HCT116 (cell line): ENCODE measurements around the gene PLD4. TPM values are rescaled to one million over a fixed set of nuclear protein-coding genes. Genes with fewer than 3 reads are reported as not detected.
"Not testable (repeated sequence)": the region's sequence is repeated elsewhere in the genome, so short reads cannot be mapped to it uniquely, and the experiment has no call there.

Source experiments
- ATAC-seq: fragments of 200-7000 bp; cut with Tn5 transposase; 2 replicates; pipeline ENCODE4 v1.9.1; 2020; ENCODE audit warnings: mild to moderate bottlenecking, moderate library complexity
- BruUV-seq: library from RNA; stranded (reverse); fragments of 400-500 nt; replicated peaks from 2 replicates; lab custom pipeline; 2021; lab: Mats Ljungman, UMichigan
- CTCF ChIA-PET: fragments of 300-600 bp; sonication (Branson Sonifier 250); formaldehyde crosslinking; loops from one replicate; lab custom pipeline; 2021; ENCODE audit warnings: antibody characterized with exemption; lab: Charles Lee
- POLR2A ChIA-PET: fragments of 300-600, 350-600 bp; sonication (Branson Sonifier 250); formaldehyde crosslinking; loops from one replicate; lab custom pipeline; 2021; ENCODE audit warnings: antibody characterized with exemption; lab: Charles Lee
- RAD21 ChIA-PET, 2 experiments: fragments of 300-600 bp; sonication (Branson Sonifier 250); formaldehyde crosslinking; loops; one replicate each; lab custom pipeline; 2023; ENCODE audit warnings: low total read pairs in 2 of 2; ENCODE audit not compliant: uncharacterized antibody in 2 of 2, unreplicated experiment in 2 of 2, low non-redundant PET in 1 of 2; lab: Charles Lee
- DNase-seq: peaks from one replicate; pipeline ENCODE4 v3.0.0-alpha.2; 2010; ENCODE audit warnings: low read depth, low spot score
- H2AFZ ChIP-seq: fragments of 200-600 bp; shearing (Covaris generic), sonication (generic); 2 replicates; pipeline ENCODE4 v1.6.1; 2017; ENCODE audit warnings: low read depth, mixed run types, mixed read lengths, antibody characterized with exemption, low read length; ENCODE audit not compliant: poor library complexity, severe bottlenecking
- H3K27ac ChIP-seq: 2 replicates; pipeline ENCODE4 v1.5.1; 2012; ENCODE audit warnings: low read depth, low read length
- H3K27me3 ChIP-seq: fragments of 200-600 bp; sonication (generic); 2 replicates; pipeline ENCODE4 v1.6.1; 2016; ENCODE audit warnings: mixed run types, low read length, mixed read lengths; ENCODE audit not compliant: insufficient read depth
- H3K36me3 ChIP-seq, 2 experiments: fragments of 200-500 bp in 1 of 2; fragments of 200-600 bp in 1 of 2; sonication (Bioruptor generic) in 1 of 2; sonication (generic) in 1 of 2; 2 replicates each; pipeline versions ENCODE4 v1.5.1 to v1.6.1; 2014 to 2016; ENCODE audit warnings: low read length in 2 of 2, inconsistent platforms in 1 of 2, mixed read lengths in 1 of 2, mixed run types in 1 of 2; ENCODE audit not compliant: insufficient read depth in 2 of 2, control insufficient read depth in 1 of 2
- H3K4me1 ChIP-seq, 2 experiments: fragments of 200-600 bp in 1 of 2; sonication (generic) in 1 of 2; 2 replicates each; pipeline versions ENCODE4 v1.5.1 to v1.6.1; 2012 to 2017; ENCODE audit warnings: low read length in 2 of 2, inconsistent platforms in 1 of 2, mild to moderate bottlenecking in 1 of 2, mixed read lengths in 1 of 2, mixed run types in 1 of 2, moderate library complexity in 1 of 2; ENCODE audit not compliant: insufficient read depth in 2 of 2, control insufficient read depth in 1 of 2
- H3K4me2 ChIP-seq: fragments of 200-600 bp; sonication (generic); 2 replicates; pipeline ENCODE4 v1.6.1; 2017; ENCODE audit warnings: mixed run types, low read length, mixed read lengths
- H3K4me3 ChIP-seq, 2 experiments: fragments of 200-600 bp in 1 of 2; sonication (generic) in 1 of 2; replicated peaks in 1 of 2; 2 replicates each; pipeline ENCODE4 v1.5.1; 2011 to 2016; ENCODE audit warnings: low read length in 2 of 2, control low read depth in 1 of 2, low read depth in 1 of 2, mild to moderate bottlenecking in 1 of 2, mixed read lengths in 1 of 2, mixed run types in 1 of 2
- H3K79me2 ChIP-seq: fragments of 200-600 bp; sonication (generic); 2 replicates; pipeline ENCODE4 v1.6.1; 2017; ENCODE audit warnings: mild to moderate bottlenecking, mixed run types, low read length, moderate library complexity, mixed read lengths; ENCODE audit not compliant: insufficient read depth
- H3K9ac ChIP-seq: fragments of 200-600 bp; sonication (generic); 2 replicates; pipeline ENCODE4 v1.6.1; 2016; ENCODE audit warnings: low read length, mixed read lengths
- H3K9me2 ChIP-seq: fragments of 200-600 bp; sonication (generic), shearing (Covaris generic); 2 replicates; pipeline ENCODE4 v1.6.1; 2017; ENCODE audit warnings: mixed run types, mild to moderate bottlenecking, moderate library complexity; ENCODE audit not compliant: insufficient read depth
- H3K9me3 ChIP-seq, 2 experiments: fragments of 200-500 bp in 1 of 2; fragments of 200-600 bp in 1 of 2; sonication (Bioruptor generic) in 1 of 2; sonication (generic) in 1 of 2; 2 replicates each; pipeline ENCODE4 v1.6.1; 2014 to 2017; ENCODE audit warnings: low read length in 2 of 2, mixed read lengths in 2 of 2, inconsistent platforms in 1 of 2, low read depth in 1 of 2, mild to moderate bottlenecking in 1 of 2, mixed run types in 1 of 2, moderate library complexity in 1 of 2; ENCODE audit not compliant: control insufficient read depth in 1 of 2, insufficient read depth in 1 of 2
- H4K20me1 ChIP-seq: fragments of 200-600 bp; sonication (generic), shearing (Covaris generic); 2 replicates; pipeline ENCODE4 v1.6.1; 2017; ENCODE audit warnings: mixed run types, mild to moderate bottlenecking, moderate library complexity; ENCODE audit not compliant: insufficient read depth
- ATF3 ChIP-seq: IDR thresholded peaks from 2 replicates; pipeline ENCODE4 v1.6.1; 2012
- CBX3 ChIP-seq: IDR thresholded peaks from 2 replicates; pipeline ENCODE4 v1.6.1; 2012; ENCODE audit warnings: low read depth
- CEBPB ChIP-seq: IDR thresholded peaks from 2 replicates; pipeline ENCODE4 v1.6.1; 2012; ENCODE audit warnings: low read depth
- CTCF ChIP-seq, 3 experiments: fragments of 200-600 bp in 1 of 3; sonication (generic) in 1 of 3; IDR thresholded peaks in 2 of 3; conservative IDR thresholded peaks in 1 of 3; 2 replicates each; pipeline ENCODE4 v1.5.1; 2012 to 2017; ENCODE audit warnings: low read depth in 2 of 3, low read length in 2 of 3, antibody characterized with exemption in 1 of 3, borderline replicate concordance in 1 of 3, control low read depth in 1 of 3, mild to moderate bottlenecking in 1 of 3, mixed read lengths in 1 of 3, mixed run types in 1 of 3, moderate library complexity in 1 of 3; ENCODE audit not compliant: insufficient read depth in 1 of 3
- FOSL1 ChIP-seq: IDR thresholded peaks from 2 replicates; pipeline ENCODE4 v1.6.1; 2012; ENCODE audit warnings: low read depth
- JUND ChIP-seq: IDR thresholded peaks from 2 replicates; pipeline ENCODE4 v1.6.1; 2012
- POLR2AphosphoS5 ChIP-seq: IDR thresholded peaks from 2 replicates; pipeline ENCODE4 v1.6.1; 2011; ENCODE audit warnings: mild to moderate bottlenecking, low read depth, low read length, moderate library complexity
- RAD21 ChIP-seq: IDR thresholded peaks from 2 replicates; pipeline ENCODE4 v1.6.1; 2012; ENCODE audit warnings: low read depth, mild to moderate bottlenecking
- SIN3A ChIP-seq: IDR thresholded peaks from 2 replicates; pipeline ENCODE4 v1.6.1; 2012; ENCODE audit warnings: low read depth
- SP1 ChIP-seq: IDR thresholded peaks from 2 replicates; pipeline ENCODE4 v1.6.1; 2012; ENCODE audit warnings: low read depth
- SRF ChIP-seq: IDR thresholded peaks from 2 replicates; pipeline ENCODE4 v1.6.1; 2012; ENCODE audit warnings: low read depth
- TCF7L2 ChIP-seq: IDR thresholded peaks from 2 replicates; pipeline ENCODE4 v1.7.0; 2011; ENCODE audit warnings: borderline replicate concordance, inconsistent platforms; ENCODE audit not compliant: insufficient read depth, insufficient read length; ENCODE audit errors: extremely low read depth
- ZFX ChIP-seq: fragments of 450-650 bp; IDR thresholded peaks from 2 replicates; pipeline ENCODE4 v1.6.1; 2017
- ZNF274 ChIP-seq: fragments of 200-500 bp; sonication (Bioruptor generic); IDR thresholded peaks from 2 replicates; pipeline ENCODE4 v1.6.1; 2014; ENCODE audit warnings: mild to moderate bottlenecking, low read depth, low read length, inconsistent platforms
- intact Hi-C: fragments of 100-400 bp; cut with micrococcal nuclease; formaldehyde crosslinking; loops from 2 replicates; pipeline ENCODE4 v1.10.0; 2022
- total RNA-seq: library from RNA; stranded (reverse); gene quantifications from one replicate; pipeline ENCODE4 v1.2.1, GENCODE V29; 2021; ENCODE audit not compliant: unreplicated experiment

The PLD4 gene
- total RNA-seq, 1 experiment from 2014 or later: 0.12 TPM

GRCh38 chr14:104917993-104918392 lies 6.7 kb upstream of the PLD4 start (continued):
- TF ChIP-seq ZNF274 (no peak), JUND (no peak), CBX3 (no peak), ZFX (no peak), SRF (no peak)
- TF ChIP-seq, all 23 proteins: peak for 0

- CTCF ChIA-PET, ATAC-seq, H3K4me1 ChIP-seq: not testable (repeated sequence)
Observed at GRCh38 chr14:104919152-104919992, 5.3 kb upstream of the PLD4 start.

GRCh38 chr14:104919993-104920315 lies 4.7 kb upstream of the PLD4 start:
- no peaks in the 10 kb centered on the region for H4K20me1 ChIP-seq
- no peaks in the 10 kb centered on the region for H3K27me3 ChIP-seq
- H3K79me2 ChIP-seq: no peaks in the 10 kb centered on the region
- ChIA-PET POLR2A (no interaction called here), RAD21 (no interaction called here), CTCF (no interaction called here)
- H3K36me3 ChIP-seq: no peaks in the 10 kb centered on the region
- no peak overlapping the region for H3K27ac ChIP-seq
- no peak overlapping the region for H3K4me2 ChIP-seq
- no peak overlapping the region for H2AFZ ChIP-seq
- no peaks in the 10 kb centered on the region for H3K4me1 ChIP-seq
- H3K9me3 ChIP-seq: peaks cover 0 to 8% of the 10 kb centered on the region in 2 experiments; a peak in 1 of 4 replicates
- no TSS peak for BruUV-seq
- ATAC-seq (no peak), DNase-seq (no peak)
- intact Hi-C loops: no loop called here
- H3K9me2 ChIP-seq: no peaks in the 10 kb centered on the region
- no peak overlapping the region for H3K9ac ChIP-seq
- H3K4me3 ChIP-seq: no peak overlapping the region
- TF ChIP-seq SRF (no peak), CTCF (IDR thresholded peaks at IDR 0.05 in 2 of 3, conservative IDR thresholded peaks at IDR 0.05 in 1 of 3; ENCODE audit: borderline replicate concordance in 1 of 3, insufficient read depth in 1 of 3, low read depth in 2 of 3, low read length in 2 of 3) (no peak), FOSL1 (no peak), JUND (no peak), RAD21 (no peak), ZNF274 (no peak), SP1 (no peak), SIN3A (no peak), ZFX (no peak), CEBPB (no peak), TCF7L2 (no peak), ATF3 (no peak), POLR2AphosphoS5 (no peak)

More at GRCh38 chr14:104919152-104919992, 5.3 kb upstream of the PLD4 start:
- H3K4me2 ChIP-seq, H2AFZ ChIP-seq, H3K79me2 ChIP-seq, H4K20me1 ChIP-seq, RAD21 ChIA-PET, H3K27ac ChIP-seq, DNase-seq, H3K36me3 ChIP-seq, H3K27me3 ChIP-seq, BruUV-seq, H3K9me2 ChIP-seq, POLR2A ChIA-PET, H3K9me3 ChIP-seq, H3K4me3 ChIP-seq, intact Hi-C loops, H3K9ac ChIP-seq: not testable (repeated sequence)
